Upper lobe of left lung (tissue), 4 donors: ENCODE results near the gene THBD.

Experiments
- CTCF ChIP-seq, 6 experiments: fragments of 450-650 bp in 4 of 6; fragments of 200-600 bp in 2 of 6; sonication (generic) in 2 of 6; IDR thresholded peaks; one replicate each; pipeline ENCODE4 v1.5.1; 2016 to 2019; ENCODE audit warnings: antibody characterized with exemption in 6 of 6
- POLR2A ChIP-seq, 4 donors: fragments of 450-650 bp; IDR thresholded peaks; one replicate each; pipeline ENCODE4 v1.5.1; 2016 to 2017; ENCODE audit warnings: antibody characterized with exemption in 4 of 4, mild to moderate bottlenecking in 2 of 4
- POLR2AphosphoS5 ChIP-seq, 2 donors: sonication (generic); formaldehyde crosslinking; IDR thresholded peaks; one replicate each; pipeline ENCODE4 v1.5.1; 2017; ENCODE audit warnings: antibody characterized with exemption in 2 of 2

- TF ChIP-seq CTCF (IDR thresholded peaks at IDR 0.05) = peak; percentile 61 to 94 (median 87)
- peak in 2 of 4 donors; percentile 28 to 39 for TF ChIP-seq POLR2A (IDR thresholded peaks at IDR 0.05)
- peak in 1 of 2 donors; percentile 57 for TF ChIP-seq POLR2AphosphoS5 (IDR thresholded peaks at IDR 0.05)
These were observed 930 bp downstream of the THBD start for GRCh38 chr20:23048283-23049200.
